NCI-H510A (cell line): Measurements from ENCODE around the gene MFSD1.
"Not testable (repeated sequence)": the region's sequence is repeated elsewhere in the genome, so short reads cannot be mapped to it uniquely, and the experiment has no call there.

Source experiments
- DNase-seq: peaks from one replicate; lab custom pipeline; 2025; lab: John Stamatoyannopoulos, UW

Gene MFSD1

DNA sequence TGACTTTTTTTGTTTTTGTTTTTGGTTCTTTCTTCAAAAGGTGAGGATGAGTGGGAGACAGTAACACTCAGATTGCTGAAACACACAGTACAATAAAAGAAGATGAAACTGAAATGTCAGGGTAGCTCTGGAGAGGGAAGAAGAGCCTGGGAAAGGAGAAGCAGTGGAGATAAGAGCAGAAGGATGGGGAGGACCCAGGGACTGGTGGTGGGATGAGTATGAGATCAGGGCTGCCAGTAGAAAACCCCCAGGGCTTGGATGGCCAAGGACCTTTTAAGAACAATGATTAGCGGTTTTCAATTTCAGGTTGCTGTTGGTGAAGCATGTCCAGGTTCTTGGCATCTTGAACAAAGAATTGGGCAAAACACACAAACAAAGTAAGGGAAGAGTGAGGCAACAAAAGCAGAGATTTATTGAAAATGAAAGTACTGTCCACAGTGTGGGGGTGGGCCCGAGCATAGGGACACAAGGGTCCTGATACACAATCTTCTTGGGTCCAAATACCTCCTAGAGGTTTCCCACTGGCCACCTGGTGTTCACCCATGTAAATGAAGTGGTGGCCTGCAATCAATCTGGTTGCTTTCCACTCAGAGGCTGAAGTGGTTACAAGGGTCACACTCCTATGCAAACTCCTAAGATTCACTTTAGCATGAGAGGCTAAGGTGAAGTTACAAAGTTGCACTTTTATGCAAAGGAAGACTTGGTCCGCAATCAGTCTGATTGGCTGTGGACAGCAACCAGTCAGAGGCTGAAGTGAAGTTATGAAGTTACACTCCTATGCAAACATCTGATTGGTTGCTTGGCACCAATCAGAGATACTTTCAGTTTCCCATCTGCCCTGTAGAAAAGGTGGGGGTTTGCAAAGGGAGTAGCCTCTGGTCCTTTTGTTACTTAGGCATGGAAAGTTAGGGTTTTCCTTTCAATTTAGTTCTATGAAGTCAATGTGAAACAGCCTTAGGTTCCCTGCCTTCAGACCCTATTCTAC, 26.1 kb upstream of the MFSD1 start:
- DNase-seq: no peak

DNA sequence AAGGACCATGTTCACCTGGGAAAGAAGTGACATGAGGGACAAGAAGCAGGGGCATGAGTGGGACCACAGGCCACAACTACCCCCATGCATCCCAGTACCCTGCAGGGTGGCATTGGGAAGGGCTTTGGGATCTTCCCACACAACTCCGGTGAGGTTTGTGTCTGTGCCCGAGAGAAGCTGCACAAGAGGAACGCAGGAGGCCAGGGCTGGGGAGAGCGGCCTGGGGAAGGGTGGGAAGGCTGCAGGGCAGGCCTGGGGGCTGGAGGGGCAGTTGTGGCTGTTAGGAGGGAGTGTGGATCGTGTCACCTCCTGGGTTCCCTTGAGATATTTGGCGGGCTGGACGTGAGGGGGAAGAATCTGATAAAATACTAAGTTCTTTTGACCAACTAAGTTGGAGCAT, 25.3 kb upstream of the MFSD1 start:
- no peak for DNase-seq

DNA sequence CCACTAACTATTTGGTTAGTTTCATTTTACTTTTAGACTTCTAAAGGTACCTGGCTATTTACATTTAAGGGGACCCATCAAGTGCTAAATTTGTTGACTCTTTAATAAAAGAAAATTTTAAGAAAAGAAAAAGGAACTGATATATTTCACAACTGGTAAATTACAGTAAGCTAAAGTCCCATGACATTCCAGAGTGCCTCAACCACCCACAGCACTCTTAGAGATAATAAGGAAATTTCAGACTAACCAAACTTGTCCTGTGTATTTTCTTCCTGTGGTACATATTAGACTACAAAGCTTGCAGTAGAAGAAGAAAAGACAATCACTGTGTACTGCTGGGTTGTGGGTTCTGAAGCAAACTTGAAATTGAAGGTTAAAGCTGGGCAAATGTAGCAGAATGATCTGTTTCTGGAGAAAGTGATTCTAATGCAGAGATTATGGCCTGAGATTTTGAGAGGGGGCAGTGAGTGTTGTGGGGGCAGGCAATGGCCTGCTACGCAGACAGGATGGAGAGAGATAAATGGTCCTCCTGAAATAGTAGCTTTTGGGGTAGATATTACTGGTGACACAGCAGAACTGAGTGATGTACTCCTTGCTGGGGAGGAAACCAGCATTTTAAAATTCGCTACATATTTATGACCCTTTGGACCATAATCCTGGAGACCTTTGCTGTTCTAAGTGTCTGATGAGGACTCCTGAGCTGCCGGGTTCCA, 24.5 kb upstream of the MFSD1 start:
- no peak for DNase-seq

DNA sequence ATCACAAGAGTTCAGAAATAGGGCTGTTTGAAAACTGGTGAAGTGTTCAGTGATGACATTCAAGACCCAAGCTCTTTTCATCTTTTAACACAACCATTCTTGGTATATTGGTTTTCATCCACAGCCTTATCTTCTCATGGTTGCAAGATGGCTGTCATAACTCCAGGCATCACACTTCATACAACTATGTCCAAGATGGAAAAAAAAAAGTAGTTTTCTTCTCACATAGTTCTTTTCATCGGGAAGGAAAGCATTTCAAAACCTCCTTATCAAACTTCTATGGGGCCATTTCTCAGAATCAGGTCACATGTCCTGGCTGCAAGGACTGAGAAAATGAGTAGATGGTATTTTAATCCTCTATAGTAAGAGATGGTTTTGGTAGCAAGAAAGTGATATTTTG, 21.1 kb upstream of the MFSD1 start:
- DNase-seq: no peak

DNA sequence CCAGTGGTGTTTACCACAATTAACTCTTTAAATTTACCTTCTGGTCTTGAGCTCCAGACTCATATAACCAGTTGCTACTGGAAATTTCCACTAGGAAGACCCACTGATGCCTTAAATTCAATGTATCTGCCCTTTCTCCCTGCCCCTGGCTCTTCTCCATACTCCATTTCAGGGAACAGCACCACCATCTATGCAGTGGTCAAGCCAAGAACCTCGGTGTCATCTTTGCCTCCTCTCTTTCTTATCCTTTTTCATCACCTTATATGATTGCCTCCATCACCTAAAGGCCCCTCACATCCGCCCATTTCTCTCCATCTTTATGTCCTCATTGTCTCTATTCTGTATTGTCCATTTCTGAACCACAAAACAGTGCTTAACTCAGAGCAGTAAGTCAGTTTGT, 20.7 kb upstream of the MFSD1 start:
- DNase-seq: no peak

DNA sequence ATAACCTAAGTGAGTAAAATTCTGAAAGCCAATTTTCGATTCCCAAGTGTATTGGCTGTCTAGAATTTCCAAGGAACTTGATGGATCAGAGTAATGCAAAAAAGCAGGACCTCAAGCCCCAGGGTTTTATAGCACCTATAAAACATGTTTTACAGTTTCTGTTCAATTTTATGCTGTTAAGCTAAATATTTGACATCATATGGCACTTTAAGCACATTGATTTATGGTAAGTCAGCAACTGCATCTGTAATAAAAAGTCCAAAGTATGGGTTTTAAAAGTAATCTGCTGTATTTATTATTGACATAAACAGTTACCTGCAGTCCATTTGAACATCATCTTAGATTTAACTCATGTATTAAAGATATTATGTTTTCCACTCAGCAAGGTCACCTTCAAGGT, 20.0 kb upstream of the MFSD1 start:
- DNase-seq: no peak

DNA sequence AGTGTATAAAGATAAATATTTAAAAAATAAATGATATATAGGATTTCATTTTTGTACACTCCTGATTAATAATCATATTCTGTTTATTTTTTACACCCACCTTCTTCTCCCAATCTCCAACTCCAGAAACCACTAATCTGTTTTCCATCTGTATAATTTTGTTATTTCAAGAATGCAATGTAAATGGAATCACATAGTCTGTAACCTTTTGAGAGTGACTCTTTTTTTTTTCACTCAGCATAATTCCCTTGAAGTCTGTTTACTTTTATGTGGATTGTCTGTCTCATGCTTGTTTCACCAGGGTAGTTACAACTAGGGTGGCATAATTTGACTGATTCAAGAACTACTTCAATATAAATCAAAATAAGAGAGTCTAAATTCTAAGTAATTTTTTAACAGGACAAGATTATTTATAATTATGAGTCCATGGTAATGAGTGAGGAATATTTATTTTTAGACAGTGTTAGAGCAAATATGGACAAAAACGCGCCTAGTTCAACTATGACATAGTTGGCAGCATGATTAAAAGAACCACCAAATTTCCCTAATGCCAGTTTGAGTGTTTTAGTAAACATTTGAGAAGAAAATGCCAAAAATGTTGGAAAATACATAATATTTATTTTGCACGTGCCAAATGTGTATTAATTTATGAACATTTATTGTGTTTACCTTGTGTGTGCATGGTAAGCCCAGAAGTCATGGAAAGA, 19.4 kb upstream of the MFSD1 start:
- DNase-seq: no peak

DNA sequence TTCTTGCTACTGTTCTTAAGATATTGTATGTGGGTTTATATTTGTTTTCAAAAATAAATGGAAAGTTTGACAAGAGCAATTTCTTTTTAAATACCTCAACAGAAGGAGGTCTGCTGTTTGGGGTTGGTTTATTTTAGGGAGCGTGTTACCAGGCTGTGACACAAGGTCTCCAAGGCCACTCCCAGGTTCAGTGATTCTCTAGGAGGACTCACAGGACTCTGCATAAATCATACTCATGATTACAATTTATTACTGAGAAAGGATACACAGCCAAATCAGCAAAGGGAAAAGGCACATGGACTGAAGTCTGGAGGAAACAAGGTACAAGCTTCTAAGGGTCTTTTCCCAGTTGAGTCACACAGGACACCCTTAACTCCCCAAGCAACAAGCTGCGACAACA, 18.8 kb upstream of the MFSD1 start:
- DNase-seq: no peak

DNA sequence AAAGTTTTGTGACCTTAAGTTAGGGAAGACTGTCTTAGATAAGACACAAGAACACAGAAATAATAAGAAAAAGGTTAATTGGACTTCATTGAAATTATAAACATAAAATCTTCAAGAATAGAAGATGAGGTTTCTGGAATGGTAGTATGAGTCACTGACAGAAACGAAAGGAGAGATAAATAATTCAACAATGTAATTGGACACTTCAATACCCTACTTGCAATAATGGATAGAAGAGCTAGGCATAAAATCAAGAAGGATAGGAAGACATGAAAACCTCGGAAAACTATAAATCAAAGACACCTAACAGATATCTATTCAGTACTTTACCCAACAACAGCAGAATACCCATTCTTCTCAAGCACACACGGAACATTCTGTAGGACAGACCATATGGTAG, 15.9 kb upstream of the MFSD1 start:
- no peak for DNase-seq

DNA sequence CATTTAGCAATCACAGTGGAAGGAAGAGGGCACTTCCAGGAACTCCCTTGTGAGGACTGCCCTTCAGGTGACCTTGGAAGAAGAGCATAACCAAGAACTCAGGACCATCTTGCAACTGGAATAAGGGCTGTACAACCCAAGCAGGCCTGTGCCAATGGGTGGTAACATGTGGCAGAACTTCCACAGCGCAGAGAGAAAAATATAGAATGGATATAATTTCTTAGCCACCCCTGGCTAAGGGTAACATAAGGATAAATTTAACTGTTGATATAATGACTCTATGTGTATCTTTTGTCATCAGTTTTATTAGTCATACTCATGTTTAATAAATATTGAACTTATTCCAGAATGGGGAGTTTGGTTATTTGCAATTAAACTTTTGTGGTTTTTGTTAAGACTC, 13.4 kb upstream of the MFSD1 start:
- DNase-seq: no peak

DNA sequence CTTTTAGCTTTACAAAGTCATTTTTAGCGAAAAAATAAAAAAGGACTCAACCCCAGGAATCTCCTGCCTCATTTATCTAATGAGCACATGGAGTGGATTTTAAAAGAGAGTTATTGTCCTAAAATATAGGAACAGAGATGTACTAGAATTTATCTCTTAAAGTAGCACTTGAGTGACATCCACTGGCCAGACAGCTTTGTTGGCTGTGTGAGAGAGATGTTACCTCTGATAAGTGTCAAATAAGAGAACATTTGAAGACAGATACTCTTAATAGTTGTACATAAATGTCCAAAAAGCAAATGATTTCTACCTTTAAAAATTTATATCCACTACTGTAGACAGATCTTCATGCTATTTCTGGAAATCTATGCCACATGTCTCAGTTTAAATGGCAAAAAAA, 12.3 kb upstream of the MFSD1 start:
- DNase-seq: no peak

DNA sequence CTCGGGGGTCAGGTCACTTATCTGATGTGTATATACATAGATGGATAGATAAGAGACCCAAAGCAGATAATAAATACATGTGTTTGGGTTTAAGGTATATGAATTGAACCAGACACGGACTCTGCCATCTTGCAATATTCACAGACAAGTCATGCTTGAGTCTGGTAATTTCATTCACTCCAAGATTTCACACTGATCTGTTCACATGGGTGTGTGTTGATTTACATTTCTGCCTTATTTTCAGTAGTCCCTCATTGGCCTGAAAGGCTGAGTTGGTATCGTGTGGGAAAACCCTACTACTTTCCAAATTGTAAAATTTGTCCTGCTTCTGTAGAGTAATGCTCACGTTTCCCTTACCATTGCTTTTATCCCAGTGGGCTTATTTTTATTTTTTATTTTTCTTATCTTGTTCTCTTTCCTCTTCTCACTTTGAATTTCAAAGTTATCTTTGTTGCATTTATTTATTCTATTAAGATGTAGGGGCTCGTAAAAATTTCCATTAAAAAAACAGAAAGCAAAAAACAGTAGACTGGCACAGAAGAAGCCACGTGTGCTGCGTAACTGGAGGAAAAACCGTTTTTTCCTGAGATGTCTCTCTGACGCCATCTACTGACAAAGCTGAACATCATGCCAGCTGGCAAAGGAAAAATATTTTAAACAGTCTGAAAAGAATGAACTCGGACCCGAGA, 10.8 kb upstream of the MFSD1 start:
- no peak for DNase-seq

DNA sequence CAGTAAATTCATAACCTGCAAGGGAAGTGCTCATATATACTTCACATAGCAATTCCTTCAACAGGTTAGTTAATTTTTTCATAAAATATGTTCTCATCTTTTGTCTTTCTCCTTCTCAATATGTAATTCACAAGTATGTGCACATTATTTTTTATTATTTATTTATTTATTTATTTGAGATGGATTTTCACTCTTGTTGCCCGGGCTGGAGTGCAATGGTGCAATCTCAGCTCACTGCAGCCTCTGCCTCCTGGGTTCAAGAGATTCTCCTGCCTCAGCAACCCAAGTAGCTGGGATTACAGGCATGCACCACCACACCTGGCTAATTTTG, 10.3 kb upstream of the MFSD1 start:
- not testable (repeated sequence) for DNase-seq

DNA sequence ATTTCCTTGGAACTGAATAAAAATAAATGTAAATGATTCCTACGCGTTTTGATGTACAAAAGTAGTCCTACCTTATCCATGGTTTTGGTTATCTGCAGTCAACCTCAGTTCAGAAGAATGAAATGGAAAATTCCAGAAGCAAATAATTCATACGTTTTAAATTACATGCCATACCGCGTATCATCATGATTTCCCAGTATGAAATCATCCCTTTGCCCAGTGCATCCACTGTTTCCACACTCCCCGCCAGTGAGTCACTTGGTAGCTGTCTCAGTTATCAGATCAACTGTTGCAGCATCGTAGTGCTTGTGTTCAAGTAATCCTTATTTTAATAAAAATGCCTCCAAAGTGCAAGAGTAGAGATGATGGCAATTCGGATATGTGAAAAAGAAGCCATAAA, 9.1 kb upstream of the MFSD1 start:
- no peak for DNase-seq

DNA sequence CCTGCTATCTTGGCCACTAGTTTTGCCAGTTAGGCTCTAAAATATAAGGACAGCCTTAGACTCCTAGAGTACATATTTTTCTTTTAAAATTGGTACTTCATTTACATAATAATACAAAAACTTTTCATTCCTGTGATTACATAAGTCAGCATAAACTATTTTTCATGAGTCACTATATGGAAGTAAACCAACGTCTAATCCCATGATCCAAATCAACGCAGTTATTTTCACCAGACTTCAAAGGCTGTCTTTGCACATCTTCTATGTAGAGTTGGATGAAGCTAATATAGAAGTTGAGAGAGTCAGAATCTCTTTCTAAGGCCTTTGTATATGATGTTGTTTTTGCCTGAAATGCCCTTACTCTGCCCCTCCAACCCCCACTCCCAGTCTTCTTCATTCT, 7.6 kb upstream of the MFSD1 start:
- no peak for DNase-seq

DNA sequence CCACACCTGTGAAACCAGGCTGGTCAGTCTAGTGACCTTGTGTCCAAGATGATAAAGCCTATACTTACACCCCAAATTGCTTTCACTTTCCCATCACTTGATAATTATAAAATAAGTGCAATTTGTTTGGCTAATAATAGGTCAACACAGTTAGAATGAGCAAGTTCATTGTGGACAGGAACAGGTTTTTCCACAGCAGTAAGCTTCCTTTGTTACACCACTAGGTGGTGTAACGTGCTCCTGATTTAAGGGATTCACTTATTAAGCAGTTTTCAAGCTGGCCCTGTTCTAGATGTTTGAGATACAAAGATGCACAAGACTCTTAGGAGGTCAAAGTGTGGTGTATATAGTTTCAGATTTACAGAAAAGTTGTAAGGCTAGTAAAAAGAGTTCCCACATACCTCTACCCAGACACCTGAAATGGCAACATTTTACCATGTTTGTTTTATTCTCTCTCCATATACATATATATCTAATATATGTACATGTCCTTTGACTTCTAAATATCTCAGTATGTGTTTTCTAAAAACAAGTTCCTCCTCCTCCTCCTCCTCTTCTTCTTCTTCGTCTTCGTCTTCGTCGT, 6.8 kb upstream of the MFSD1 start:
- no peak for DNase-seq

DNA sequence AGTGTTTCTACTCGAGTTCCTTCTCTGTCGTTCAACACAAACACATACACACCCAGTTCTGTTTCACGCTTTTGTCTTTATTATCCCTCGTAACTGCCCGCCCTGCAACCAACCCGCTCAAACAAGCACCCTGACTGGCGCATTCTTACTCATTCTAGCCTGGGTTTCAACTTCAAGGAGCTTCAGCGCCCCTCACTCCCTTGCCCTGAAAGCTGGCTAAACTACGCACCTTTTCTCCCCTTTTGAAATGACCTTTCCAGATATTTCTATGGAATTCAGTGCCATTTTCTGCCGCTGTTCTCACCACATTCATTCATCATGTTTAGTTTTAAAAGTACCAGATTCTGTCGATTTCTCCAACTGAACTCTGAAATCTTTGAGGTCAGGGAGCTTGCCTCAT, 653 bp upstream of the MFSD1 start:
- no peak for DNase-seq

DNA sequence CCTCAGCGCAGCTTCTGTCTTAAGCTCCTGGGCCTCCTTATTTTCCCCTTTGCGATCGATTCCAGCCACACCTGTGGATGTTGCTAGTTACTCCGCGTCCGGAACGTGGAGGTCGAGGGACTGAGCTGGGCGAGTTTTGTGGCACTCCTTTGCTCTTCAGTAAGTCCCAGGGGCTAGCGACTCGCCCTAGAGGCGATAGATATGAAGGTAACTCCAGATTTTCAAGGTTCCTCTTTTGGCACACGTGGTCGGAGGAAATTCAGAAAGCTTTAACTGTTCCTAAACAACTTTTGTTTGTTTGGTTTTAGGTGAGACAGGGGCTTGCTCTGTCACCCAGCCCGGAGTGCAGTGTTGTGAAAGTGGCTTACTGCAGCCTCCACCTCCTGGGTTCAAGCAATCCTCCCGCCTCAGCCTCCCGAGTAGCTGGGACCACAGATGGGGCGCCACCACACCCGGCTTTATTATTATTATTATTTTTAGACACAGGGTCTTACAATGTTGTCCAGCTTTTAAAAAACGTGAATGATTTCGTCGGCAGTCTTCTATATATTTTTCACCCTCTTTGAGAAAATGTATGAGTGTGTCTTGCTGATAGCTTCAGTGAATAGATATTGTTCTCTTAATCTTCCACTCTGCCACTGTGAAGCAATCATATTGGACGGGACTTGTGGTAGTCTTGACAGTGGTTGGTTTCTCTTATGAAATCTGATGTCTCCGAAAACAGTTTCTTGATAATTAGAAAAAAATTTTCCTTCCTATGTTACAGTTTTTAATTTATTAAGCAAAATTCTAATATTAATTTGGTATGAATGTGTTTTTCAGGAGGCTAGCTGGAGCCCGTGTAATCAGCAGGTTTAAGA, 785 bp downstream of the MFSD1 start:
- DNase-seq: no peak

DNA sequence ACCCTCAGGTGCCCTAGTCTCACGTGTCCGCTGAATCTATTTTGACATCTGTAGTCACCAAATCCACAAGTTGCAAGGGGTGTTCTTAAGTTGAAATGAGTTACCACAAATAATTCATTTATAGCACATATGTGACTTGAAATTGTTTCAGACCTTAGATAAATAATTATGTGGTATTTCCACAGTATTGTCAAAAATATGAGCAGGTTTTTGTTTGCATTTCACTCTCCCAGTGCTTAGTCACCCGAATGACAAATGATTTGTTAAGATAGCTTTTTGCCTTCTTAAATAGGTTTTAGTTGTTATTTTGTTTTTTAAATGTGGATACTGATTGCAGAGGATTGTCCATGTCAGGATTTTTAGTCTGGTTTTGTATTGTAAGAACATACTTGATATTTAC, 2.6 kb downstream of the MFSD1 start:
- DNase-seq: no peak

DNA sequence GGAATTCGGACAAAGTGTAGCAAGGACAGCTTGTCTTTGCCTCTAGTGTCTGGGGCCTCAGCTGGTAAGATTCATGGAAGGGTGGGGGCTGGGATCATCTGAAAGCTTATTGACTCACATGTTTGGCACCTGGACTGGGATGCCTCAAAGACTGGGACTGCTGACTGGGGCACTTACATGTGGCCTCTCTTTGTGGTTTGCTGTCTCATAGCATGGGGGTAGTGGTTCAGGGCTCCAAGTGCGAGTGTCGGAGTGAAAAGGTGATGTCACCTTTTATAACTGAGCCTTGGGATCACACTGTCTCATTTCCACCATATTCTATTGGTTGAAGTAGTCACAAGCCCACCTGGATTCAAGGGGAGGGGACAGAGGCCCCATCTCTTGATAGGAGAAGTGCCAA, 6.8 kb downstream of the MFSD1 start:
- no peak for DNase-seq

DNA sequence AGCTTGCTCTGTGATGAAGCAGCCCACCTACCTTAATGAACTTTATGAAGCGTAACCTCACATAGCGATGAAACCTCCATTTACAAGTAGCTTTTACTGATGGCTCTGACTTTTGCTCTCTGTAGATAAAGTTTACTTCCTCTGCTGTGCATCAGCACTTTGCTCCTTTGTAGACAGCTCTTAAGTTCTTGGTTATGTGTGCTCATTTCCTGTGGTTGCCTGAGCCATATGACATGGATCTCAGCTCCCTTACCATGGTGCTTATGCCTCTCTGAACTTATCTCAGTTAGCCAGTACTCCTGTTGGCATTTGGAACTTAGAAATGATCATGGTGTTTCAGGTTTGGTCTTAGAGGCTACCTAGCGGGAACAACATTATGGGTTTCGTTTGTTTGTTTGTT, 7.8 kb downstream of the MFSD1 start:
- no peak for DNase-seq
